Loucy (cell line): ENCODE data around the gene CHST1.

Experiments used
- H2AFZ ChIP-seq: fragments of 200-600 bp; sonication (generic); 2 replicates; pipeline ENCODE4 v1.6.0; 2016; ENCODE audit warnings: antibody characterized with exemption, mild to moderate bottlenecking, low read length, moderate library complexity
- H3F3A ChIP-seq: fragments of 200-600 bp; 2 replicates; pipeline ENCODE4 v1.6.0; 2016; ENCODE audit warnings: antibody characterized with exemption, low read depth, mild to moderate bottlenecking
- H3K27me3 ChIP-seq: fragments of 200-600 bp; sonication (generic); 2 replicates; pipeline ENCODE4 v1.6.1; 2014; ENCODE audit warnings: low read length, mild to moderate bottlenecking; ENCODE audit not compliant: insufficient read depth, poor library complexity, severe bottlenecking
- H3K36me3 ChIP-seq: fragments of 200-600 bp; sonication (generic); 2 replicates; pipeline ENCODE4 v1.6.1; 2016; ENCODE audit warnings: low read length; ENCODE audit not compliant: insufficient read depth
- H3K4me1 ChIP-seq: fragments of 200-600 bp; sonication (generic); 2 replicates; pipeline ENCODE4 v1.5.1; 2014; ENCODE audit warnings: low read length, mild to moderate bottlenecking; ENCODE audit not compliant: insufficient read depth, poor library complexity, severe bottlenecking
- H3K4me2 ChIP-seq: fragments of 200-600 bp; sonication (generic); 2 replicates; pipeline ENCODE4 v1.6.0; 2014; ENCODE audit warnings: antibody characterized with exemption, low read length, low read depth, mild to moderate bottlenecking; ENCODE audit not compliant: poor library complexity, severe bottlenecking
- H3K4me3 ChIP-seq: fragments of 200-600 bp; sonication (generic); 2 replicates; pipeline ENCODE4 v1.5.1; 2014; ENCODE audit warnings: low read length, mild to moderate bottlenecking, mixed read lengths; ENCODE audit not compliant: poor library complexity, severe bottlenecking
- H3K79me2 ChIP-seq: fragments of 200-600 bp; sonication (generic); 2 replicates; pipeline ENCODE4 v1.6.1; 2014; ENCODE audit warnings: low read length; ENCODE audit not compliant: insufficient read depth
- H3K9ac ChIP-seq: fragments of 200-600 bp; sonication (generic); 2 replicates; pipeline ENCODE4 v1.6.0; 2014; ENCODE audit warnings: mild to moderate bottlenecking, low read depth, low read length, moderate library complexity; ENCODE audit not compliant: poor library complexity, severe bottlenecking
- H3K9me2 ChIP-seq: fragments of 200-600 bp; sonication (generic); replicated peaks from 2 replicates; pipeline ENCODE4 v1.6.1; 2016; ENCODE audit warnings: low read depth, low read length, mixed read lengths
- H3K9me3 ChIP-seq: fragments of 200-600 bp; sonication (generic); 2 replicates; pipeline ENCODE4 v1.6.1; 2014; ENCODE audit warnings: mild to moderate bottlenecking, antibody characterized with exemption, low read length, low read depth; ENCODE audit not compliant: insufficient read depth
- H4K20me1 ChIP-seq: fragments of 200-600 bp; sonication (generic); 2 replicates; pipeline ENCODE4 v1.6.0; 2014; ENCODE audit warnings: antibody characterized with exemption, low read length, mild to moderate bottlenecking; ENCODE audit not compliant: insufficient read depth, poor library complexity, severe bottlenecking
- CTCF ChIP-seq: fragments of 200-600 bp; sonication (generic); conservative IDR thresholded peaks from 2 replicates; pipeline ENCODE4 v1.5.1; 2014; ENCODE audit warnings: mild to moderate bottlenecking, antibody characterized with exemption, low read length
- EZH2phosphoT487 ChIP-seq: fragments of 200-600 bp; IDR thresholded peaks from 2 replicates; pipeline ENCODE4 v1.6.1; 2018; ENCODE audit warnings: antibody characterized with exemption, mild to moderate bottlenecking, moderate library complexity, borderline replicate concordance

Gene CHST1

GRCh38 chr11:45617871-45618601 is 47.4 kb downstream of the CHST1 start:
- no peak overlapping the region for H2AFZ ChIP-seq
- no peaks in the 10 kb centered on the region for H3K36me3 ChIP-seq
- H3K4me2 ChIP-seq: no peak overlapping the region
- no peaks in the 10 kb centered on the region for H3K79me2 ChIP-seq
- TF ChIP-seq EZH2phosphoT487 (no peak), CTCF (no peak)
- no peak overlapping the region for H3K9ac ChIP-seq
- peaks cover 8% of the 10 kb centered on the region; the same call in 1 of the 2 replicates for H3K9me3 ChIP-seq
- no peaks in the 10 kb centered on the region for H4K20me1 ChIP-seq
- no peaks in the 10 kb centered on the region for H3F3A ChIP-seq
- H3K9me2 ChIP-seq: no peaks in the 10 kb centered on the region
- no peak overlapping the region for H3K4me3 ChIP-seq
- peaks cover 4% of the 10 kb centered on the region for H3K27me3 ChIP-seq
- no peaks in the 10 kb centered on the region for H3K4me1 ChIP-seq

- Histone ChIP-seq H2AFZ (no peak overlapping the region), H3K4me2 (no peak overlapping the region), H4K20me1 (no peaks in the 10 kb centered on the region), H3K4me3 (no peak overlapping the region), H3K9ac (no peak overlapping the region), H3K79me2 (no peaks in the 10 kb centered on the region), H3K27me3 (no peaks in the 10 kb centered on the region), H3K9me3 (peaks cover 8% of the 10 kb centered on the region; the same call in 1 of the 2 replicates), H3K9me2 (no peaks in the 10 kb centered on the region), H3F3A (no peaks in the 10 kb centered on the region), H3K4me1 (no peaks in the 10 kb centered on the region), H3K36me3 (no peaks in the 10 kb centered on the region)
- TF ChIP-seq EZH2phosphoT487: no peak
- no peak for TF ChIP-seq CTCF
Observed at GRCh38 chr11:45616802-45617549, 48.4 kb downstream of the CHST1 start.

GRCh38 chr11:45615182-45615792 is 50.1 kb downstream of the CHST1 start:
- Histone ChIP-seq H3F3A (no peaks in the 10 kb centered on the region), H3K4me3 (no peak overlapping the region), H2AFZ (no peak overlapping the region), H3K9me2 (no peaks in the 10 kb centered on the region), H3K9me3 (no peaks in the 10 kb centered on the region; the same call in 1 of the 2 replicates), H3K36me3 (no peaks in the 10 kb centered on the region), H3K79me2 (no peaks in the 10 kb centered on the region), H3K27me3 (no peaks in the 10 kb centered on the region), H3K4me2 (no peak overlapping the region), H3K9ac (no peak overlapping the region), H3K4me1 (no peaks in the 10 kb centered on the region), H4K20me1 (no peaks in the 10 kb centered on the region)
- TF ChIP-seq EZH2phosphoT487: no peak
- TF ChIP-seq CTCF: no peak
